Measurements from ENCODE around the gene ALPL. TPM values are rescaled to one million over a fixed set of nuclear protein-coding genes. Genes with fewer than 3 reads are reported as not detected.
"Not testable (repeated sequence)": the region's sequence is repeated elsewhere in the genome, so short reads cannot be mapped to it uniquely, and the experiment has no call there.

Gene ALPL
- total RNA-seq, 1 donor from 2014 or later = 10.0 TPM

DNA sequence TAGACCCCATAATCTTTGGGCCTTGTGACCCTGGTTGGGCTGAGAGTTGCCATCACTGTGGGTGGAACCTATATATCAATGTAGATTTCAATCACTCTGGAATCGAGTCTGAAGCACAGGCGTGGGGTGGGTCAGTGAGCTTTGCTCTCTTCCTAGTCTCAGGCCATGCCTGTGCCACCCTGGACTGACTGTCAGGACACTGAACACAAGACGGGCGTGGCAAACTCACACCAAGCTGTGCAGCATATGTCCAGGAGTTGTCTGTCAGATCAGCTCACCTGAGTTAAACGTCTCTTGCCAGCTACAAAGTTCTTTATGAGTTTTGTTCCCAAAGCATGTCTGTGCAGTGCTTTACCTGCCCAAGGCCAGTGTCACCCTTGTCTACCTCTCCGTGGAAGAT lies 30.9 kb upstream of the ALPL start:
- TF ChIP-seq, protein P1, sequence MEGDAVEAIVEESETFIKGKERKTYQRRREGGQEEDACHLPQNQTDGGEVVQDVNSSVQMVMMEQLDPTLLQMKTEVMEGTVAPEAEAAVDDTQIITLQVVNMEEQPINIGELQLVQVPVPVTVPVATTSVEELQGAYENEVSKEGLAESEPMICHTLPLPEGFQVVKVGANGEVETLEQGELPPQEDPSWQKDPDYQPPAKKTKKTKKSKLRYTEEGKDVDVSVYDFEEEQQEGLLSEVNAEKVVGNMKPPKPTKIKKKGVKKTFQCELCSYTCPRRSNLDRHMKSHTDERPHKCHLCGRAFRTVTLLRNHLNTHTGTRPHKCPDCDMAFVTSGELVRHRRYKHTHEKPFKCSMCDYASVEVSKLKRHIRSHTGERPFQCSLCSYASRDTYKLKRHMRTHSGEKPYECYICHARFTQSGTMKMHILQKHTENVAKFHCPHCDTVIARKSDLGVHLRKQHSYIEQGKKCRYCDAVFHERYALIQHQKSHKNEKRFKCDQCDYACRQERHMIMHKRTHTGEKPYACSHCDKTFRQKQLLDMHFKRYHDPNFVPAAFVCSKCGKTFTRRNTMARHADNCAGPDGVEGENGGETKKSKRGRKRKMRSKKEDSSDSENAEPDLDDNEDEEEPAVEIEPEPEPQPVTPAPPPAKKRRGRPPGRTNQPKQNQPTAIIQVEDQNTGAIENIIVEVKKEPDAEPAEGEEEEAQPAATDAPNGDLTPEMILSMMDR (IDR thresholded peaks at IDR 0.05; ENCODE audit: partially characterized antibody, unreplicated experiment) = no peak
- no peak overlapping the region for H3K4me3 Mint-ChIP-seq (ENCODE audit: unreplicated experiment)
- H3K27me3 Mint-ChIP-seq (ENCODE audit: unreplicated experiment) = peaks cover 2% of the 10 kb centered on the region
- no peaks in the 10 kb centered on the region for H3K9me3 Mint-ChIP-seq (ENCODE audit: unreplicated experiment)
- no peak overlapping the region for H3K27ac Mint-ChIP-seq (ENCODE audit: unreplicated experiment)
- H3K36me3 Mint-ChIP-seq (ENCODE audit: unreplicated experiment) = peaks cover 5% of the 10 kb centered on the region
- no peaks in the 10 kb centered on the region for H3K4me1 Mint-ChIP-seq (ENCODE audit: low read depth, unreplicated experiment)
- DNase-seq = no peak

GRCh38 chr1:21483881-21484280 lies 25.3 kb upstream of the ALPL start:
- H3K4me1 Mint-ChIP-seq (ENCODE audit: low read depth, unreplicated experiment); H3K36me3 Mint-ChIP-seq (ENCODE audit: unreplicated experiment); H3K27ac Mint-ChIP-seq (ENCODE audit: unreplicated experiment); H3K4me3 Mint-ChIP-seq (ENCODE audit: unreplicated experiment); H3K9me3 Mint-ChIP-seq (ENCODE audit: unreplicated experiment); H3K27me3 Mint-ChIP-seq (ENCODE audit: unreplicated experiment); DNase-seq: not testable (repeated sequence)

- H3K9me3 Mint-ChIP-seq (ENCODE audit: unreplicated experiment) = peaks cover 2% of the 10 kb centered on the region
- no peaks in the 10 kb centered on the region for H3K36me3 Mint-ChIP-seq (ENCODE audit: unreplicated experiment)
- DNase-seq = no peak
- H3K4me3 Mint-ChIP-seq (ENCODE audit: unreplicated experiment) = no peak overlapping the region
- TF ChIP-seq, protein P1 (IDR thresholded peaks at IDR 0.05; ENCODE audit: partially characterized antibody, unreplicated experiment) = no peak
- no peak overlapping the region for H3K27ac Mint-ChIP-seq (ENCODE audit: unreplicated experiment)
- H3K27me3 Mint-ChIP-seq (ENCODE audit: unreplicated experiment) = peaks cover 4% of the 10 kb centered on the region
- H3K4me1 Mint-ChIP-seq (ENCODE audit: low read depth, unreplicated experiment) = no peaks in the 10 kb centered on the region
Measured at GRCh38 chr1:21489146-21489545, 20.1 kb upstream of the ALPL start.

DNA sequence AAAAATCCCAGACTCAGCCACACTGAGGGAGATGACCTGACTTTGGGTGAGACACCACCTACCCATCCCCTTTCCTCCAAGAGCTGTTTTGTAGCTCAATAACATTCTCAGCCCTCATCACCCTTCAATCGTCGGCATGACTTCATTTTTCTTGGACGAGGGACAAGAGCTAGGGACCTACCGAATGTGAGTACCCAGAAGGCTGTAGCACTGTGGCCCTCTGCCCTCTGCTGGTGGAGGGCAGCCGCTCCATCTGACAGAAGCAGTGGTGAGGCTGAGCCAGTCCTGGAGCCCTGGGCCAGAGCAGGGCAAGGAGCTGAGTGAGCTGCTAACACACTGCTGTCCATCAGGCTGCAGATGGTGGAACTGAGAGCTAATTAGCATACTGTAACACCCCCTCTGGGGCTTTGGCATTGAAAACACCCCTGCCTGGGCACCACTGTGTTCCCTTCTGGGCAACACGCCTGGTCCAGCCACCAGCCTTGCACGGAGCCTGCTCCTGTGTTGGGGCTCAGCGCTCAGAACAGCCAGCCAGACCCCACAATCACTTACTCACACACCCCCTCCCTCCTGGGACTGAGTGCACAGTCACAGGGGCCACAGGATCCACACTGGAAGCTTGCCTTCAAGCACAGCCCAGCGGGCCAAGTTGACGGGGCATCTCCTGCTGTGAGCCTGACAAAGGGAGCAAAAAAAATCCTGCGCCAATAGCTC lies 18.3 kb upstream of the ALPL start:
- Mint-ChIP-seq H3K27ac (ENCODE audit: unreplicated experiment) (no peak overlapping the region), H3K9me3 (ENCODE audit: unreplicated experiment) (peaks cover 2% of the 10 kb centered on the region), H3K4me3 (ENCODE audit: unreplicated experiment) (no peak overlapping the region), H3K27me3 (ENCODE audit: unreplicated experiment) (peaks cover 4% of the 10 kb centered on the region), H3K36me3 (ENCODE audit: unreplicated experiment) (no peaks in the 10 kb centered on the region), H3K4me1 (ENCODE audit: low read depth, unreplicated experiment) (no peaks in the 10 kb centered on the region)
- DNase-seq = no peak
- TF ChIP-seq, protein P1 (IDR thresholded peaks at IDR 0.05; ENCODE audit: partially characterized antibody, unreplicated experiment) = no peak

GRCh38 chr1:21491488-21492355 lies 17.5 kb upstream of the ALPL start:
- Mint-ChIP-seq H3K27ac (ENCODE audit: unreplicated experiment) (no peak overlapping the region), H3K27me3 (ENCODE audit: unreplicated experiment) (peaks cover 4% of the 10 kb centered on the region), H3K9me3 (ENCODE audit: unreplicated experiment) (peaks cover 2% of the 10 kb centered on the region), H3K36me3 (ENCODE audit: unreplicated experiment) (no peaks in the 10 kb centered on the region), H3K4me3 (ENCODE audit: unreplicated experiment) (no peak overlapping the region), H3K4me1 (ENCODE audit: low read depth, unreplicated experiment) (no peaks in the 10 kb centered on the region)
- DNase-seq = no peak
- TF ChIP-seq, protein P1 (IDR thresholded peaks at IDR 0.05; ENCODE audit: partially characterized antibody, unreplicated experiment) = no peak
